NOMO-1 (cell line): ENCODE results near the gene SUPT5H.

Source experiments
- DNase-seq, 2 experiments: peaks; one replicate each; lab custom pipeline; 2025; ENCODE audit not compliant: unreplicated experiment in 2 of 2; lab: John Stamatoyannopoulos, UW

SUPT5H gene

DNA sequence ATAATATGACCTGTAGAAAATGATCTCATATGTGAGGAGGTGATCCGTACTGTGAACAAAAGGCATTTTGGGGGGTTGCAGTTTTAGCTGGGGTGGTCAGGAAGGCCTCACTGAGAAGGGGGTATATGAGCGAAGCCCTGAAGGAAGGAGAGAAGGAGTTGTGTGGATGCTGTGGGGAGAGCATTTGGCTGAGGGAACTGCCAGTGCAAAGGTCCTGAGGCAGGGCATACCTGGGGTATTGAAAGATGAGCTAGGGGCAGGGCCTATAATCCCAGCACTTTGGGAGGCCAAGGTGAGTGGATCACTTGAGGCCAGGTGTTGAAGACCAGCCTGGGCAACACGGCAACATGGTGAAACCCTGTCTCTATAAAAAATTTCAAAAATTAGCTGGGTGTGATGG, 72.0 kb downstream of the SUPT5H start:
- DNase-seq, result no peak

DNA sequence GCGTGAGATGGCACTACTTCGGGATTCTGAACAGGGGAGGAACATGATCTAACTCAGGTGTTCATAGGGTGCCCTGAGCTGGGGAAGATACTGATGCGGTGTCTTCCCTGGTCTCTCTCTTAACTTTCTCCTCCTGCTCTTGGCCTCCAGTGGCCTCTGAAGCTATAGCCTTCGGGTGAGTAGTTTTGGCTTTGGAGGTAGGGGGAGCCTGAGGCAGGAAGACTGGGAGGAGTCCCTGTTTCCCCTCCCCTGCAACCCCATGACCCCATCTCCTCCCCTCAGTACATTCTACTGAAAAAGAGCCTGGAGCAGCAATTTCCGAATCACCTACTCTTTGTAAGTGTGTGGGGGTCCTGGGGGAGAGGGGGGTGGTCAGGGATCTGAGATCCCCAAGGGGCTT, 73.1 kb downstream of the SUPT5H start:
- no peak for DNase-seq

DNA sequence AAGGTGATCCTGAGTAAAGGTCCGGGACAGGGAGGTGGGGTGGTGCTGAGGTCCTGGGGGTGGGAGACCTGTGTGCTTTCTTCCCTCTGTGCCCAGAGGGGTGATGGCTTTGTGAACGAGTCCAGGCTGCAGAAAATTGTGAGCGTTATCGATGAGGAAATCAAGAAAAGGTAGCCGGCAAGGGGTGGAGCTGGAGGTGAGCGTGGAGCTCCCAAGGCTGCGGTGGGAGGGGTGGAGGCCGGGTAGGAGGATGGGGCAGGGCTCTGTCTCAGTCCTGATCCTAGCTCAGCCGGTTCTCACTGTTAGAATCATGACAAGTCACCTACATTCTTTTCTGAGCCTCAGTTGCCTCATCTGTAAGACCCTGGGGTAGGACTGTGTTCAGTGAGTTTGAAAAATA, 73.6 kb downstream of the SUPT5H start:
- no peak for DNase-seq

- DNase-seq, result no peak
These were observed 75.4 kb downstream of the SUPT5H start for GRCh38 chr19:39520541-39521484.

- DNase-seq, result no peak
These were observed 79.1 kb downstream of the SUPT5H start for GRCh38 chr19:39524495-39524894.

- no peak for DNase-seq
These were observed 79.8 kb downstream of the SUPT5H start for GRCh38 chr19:39525205-39525604.
